HL-60 (cell line): ENCODE measurements around the gene GMPPA.

Experiments
- DNase-seq, 2 experiments: peaks; one replicate each; pipeline ENCODE4 v3.0.0-alpha.2; 2010 to 2020; ENCODE audit warnings: low read depth in 1 of 2, low spot score in 1 of 2
- H3K27ac ChIP-seq: fragments of 250-450 bp; sonication (Bioruptor Pico); replicated peaks from 2 replicates; pipeline ENCODE4 v1.5.1; 2020; ENCODE audit warnings: mild to moderate bottlenecking, moderate library complexity
- H3K27me3 ChIP-seq: fragments of 250-450 bp; sonication (Bioruptor Pico); 2 replicates; pipeline ENCODE4 v1.5.1; 2021; ENCODE audit warnings: mild to moderate bottlenecking, moderate library complexity; ENCODE audit not compliant: insufficient read depth, poor library complexity, severe bottlenecking
- H3K4me3 ChIP-seq: replicated peaks from 2 replicates; pipeline ENCODE4 v1.5.1; 2011; ENCODE audit warnings: mild to moderate bottlenecking, control low read depth, low read length; ENCODE audit not compliant: insufficient read depth
- CTCF ChIP-seq: IDR thresholded peaks from one replicate; pipeline ENCODE4 v1.5.1; 2011; ENCODE audit warnings: low read length, control low read depth, inconsistent platforms; ENCODE audit not compliant: insufficient read depth
- GABPA ChIP-seq: IDR thresholded peaks from 2 replicates; pipeline ENCODE4 v1.6.1; 2012; ENCODE audit warnings: low read depth
- POLR2AphosphoS5 ChIP-seq: IDR thresholded peaks from 2 replicates; pipeline ENCODE4 v1.6.1; 2012; ENCODE audit warnings: low read depth
- REST ChIP-seq: IDR thresholded peaks from 2 replicates; pipeline ENCODE4 v1.6.1; 2012; ENCODE audit warnings: low read depth; ENCODE audit not compliant: insufficient replicate concordance
- SPI1 ChIP-seq: IDR thresholded peaks from 2 replicates; pipeline ENCODE4 v1.6.1; 2012; ENCODE audit warnings: low read depth, mild to moderate bottlenecking, borderline replicate concordance

Gene GMPPA

GRCh38 chr2:219489315-219489714 is 9.4 kb upstream of the GMPPA start:
- Histone ChIP-seq H3K4me3 (no peak overlapping the region), H3K27ac (no peak overlapping the region), H3K27me3 (peaks cover 38% of the 10 kb centered on the region)
- no peak for DNase-seq
- TF ChIP-seq CTCF: no peak
- TF ChIP-seq GABPA: no peak
- no peak for TF ChIP-seq REST
- TF ChIP-seq SPI1: no peak
- TF ChIP-seq POLR2AphosphoS5: no peak

GRCh38 chr2:219490186-219490585 is 8.5 kb upstream of the GMPPA start:
- TF ChIP-seq GABPA: no peak
- TF ChIP-seq SPI1: no peak
- no peak for TF ChIP-seq CTCF
- TF ChIP-seq REST: no peak
- TF ChIP-seq POLR2AphosphoS5: no peak
- no peak overlapping the region for H3K27ac ChIP-seq
- no peak for DNase-seq
- H3K4me3 ChIP-seq: no peak overlapping the region
- H3K27me3 ChIP-seq: peaks cover 41% of the 10 kb centered on the region

GRCh38 chr2:219490600-219491130 is 8.0 kb upstream of the GMPPA start:
- DNase-seq: no peak
- TF ChIP-seq CTCF (no peak), GABPA (no peak), POLR2AphosphoS5 (no peak), SPI1 (no peak), REST (no peak)
- H3K27me3 ChIP-seq: peaks cover 41% of the 10 kb centered on the region
- H3K4me3 ChIP-seq: no peak overlapping the region
- H3K27ac ChIP-seq: no peak overlapping the region
